GM21619 (cell line): ENCODE measurements around the gene LMO7.

Experiments used
- ATAC-seq: cut with Tn5 transposase; IDR thresholded peaks from one replicate; pipeline ENCODE4 v1.9.1; 2021; ENCODE audit not compliant: unreplicated experiment

LMO7 gene

DNA sequence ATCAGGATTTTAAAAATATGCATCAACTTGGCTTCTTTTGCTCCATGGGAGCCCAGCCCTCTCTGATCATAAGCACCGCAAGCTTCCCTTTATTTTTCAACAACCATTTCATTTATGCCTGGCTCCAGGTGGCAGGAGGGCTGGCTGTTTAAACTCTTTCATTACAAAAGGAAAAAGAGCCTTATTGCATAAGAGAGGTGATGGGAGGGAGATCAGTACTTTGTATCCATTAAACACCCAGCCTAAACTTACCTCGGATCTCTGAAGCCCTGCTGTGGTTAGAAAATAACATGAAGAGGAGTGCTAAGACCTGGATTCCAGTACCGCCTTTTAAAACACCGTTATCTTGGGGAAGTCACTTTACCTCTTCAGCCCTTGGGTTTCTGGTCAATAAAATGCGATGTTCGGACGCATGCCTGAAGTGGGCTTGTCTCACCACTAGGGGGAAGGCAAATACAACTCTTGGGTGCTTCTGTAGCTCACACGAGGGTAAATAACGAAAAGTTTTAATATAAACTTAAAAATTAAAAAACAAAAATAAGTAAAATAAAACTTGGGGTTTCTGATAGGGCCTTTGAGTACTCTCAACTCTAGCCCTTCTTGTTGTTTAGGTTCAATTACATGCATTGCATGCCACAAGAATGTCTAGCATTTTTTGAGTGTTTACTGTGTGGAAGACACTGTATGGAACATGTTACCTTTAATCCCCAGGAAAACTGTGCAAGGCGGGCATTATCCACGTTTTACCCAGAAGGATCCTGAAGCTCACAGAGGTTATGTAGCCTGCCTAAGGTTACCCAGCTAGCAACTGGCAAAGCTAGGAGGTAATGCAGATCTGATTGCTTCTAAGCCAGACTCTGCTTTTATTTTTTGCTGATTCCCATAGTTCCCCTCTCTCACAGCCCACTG lies 240.3 kb downstream of the LMO7 start:
- ATAC-seq: peak; percentile 97

DNA sequence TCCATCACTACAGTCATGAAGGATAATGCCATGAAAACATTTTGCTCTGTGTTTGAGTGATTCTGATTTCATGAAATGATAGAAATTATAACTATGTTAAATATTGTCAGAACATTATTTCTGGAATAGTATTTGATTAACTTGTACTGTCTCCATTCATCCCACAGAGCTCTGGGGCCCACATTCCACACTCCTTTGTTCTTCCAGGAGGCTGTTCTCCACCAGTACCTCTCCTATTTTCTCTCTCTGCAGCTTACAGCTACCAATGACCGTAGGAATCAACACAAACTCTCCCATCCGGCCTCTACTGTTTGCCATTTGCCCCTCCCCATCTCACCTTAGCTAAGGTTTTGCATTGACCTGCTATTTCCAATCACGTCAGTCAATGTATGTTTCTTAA lies 240.9 kb downstream of the LMO7 start:
- no peak for ATAC-seq

DNA sequence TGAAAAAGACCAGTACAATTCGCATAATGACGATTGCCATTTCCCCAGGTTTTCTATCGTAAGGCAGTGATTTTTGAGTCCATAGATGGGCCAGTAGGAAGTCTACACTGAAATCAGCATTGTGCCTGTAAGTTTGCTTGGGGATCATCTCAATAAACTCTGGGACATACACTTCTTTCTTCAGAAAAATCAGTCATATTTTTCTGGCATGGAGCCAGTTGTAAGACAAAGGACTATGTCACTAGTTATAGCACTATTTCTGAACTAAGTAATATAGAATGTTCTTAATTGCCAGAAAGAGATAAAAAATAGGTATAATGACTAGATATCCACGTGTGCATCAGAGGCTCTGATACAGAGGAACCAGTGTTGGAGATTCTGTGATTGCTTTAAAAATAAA lies 243.5 kb downstream of the LMO7 start:
- ATAC-seq: no peak

DNA sequence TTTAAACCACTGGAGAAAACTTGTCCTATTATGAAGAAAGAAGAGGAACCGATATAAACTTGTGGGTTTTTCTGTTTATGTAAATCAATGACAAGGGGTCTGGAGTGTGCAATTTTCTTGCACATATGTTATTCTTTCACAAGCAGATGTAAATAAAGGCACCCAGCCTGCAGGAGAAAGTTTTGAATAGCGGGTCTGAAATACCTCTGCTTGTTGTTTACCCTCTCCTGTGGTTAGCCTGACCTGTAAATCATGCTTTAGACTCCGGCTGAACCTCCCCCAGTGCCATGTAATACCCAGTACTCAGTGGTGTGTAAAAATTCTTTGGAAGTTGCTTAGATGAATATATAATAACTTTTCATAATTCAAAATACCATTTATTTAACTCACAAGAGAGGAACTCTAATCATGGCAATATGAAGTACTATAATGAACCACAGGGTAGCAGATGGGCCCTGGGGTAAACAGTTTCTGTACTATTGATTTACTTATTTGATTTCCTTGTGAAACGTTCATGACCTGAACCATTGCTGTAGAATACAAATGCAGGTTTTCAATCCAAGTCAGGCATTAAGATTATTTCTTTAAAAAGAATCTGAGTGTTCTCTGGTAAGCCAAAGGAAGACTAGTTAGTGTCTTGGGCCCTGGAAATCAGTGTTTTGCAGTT lies 245.1 kb downstream of the LMO7 start:
- no peak for ATAC-seq

DNA sequence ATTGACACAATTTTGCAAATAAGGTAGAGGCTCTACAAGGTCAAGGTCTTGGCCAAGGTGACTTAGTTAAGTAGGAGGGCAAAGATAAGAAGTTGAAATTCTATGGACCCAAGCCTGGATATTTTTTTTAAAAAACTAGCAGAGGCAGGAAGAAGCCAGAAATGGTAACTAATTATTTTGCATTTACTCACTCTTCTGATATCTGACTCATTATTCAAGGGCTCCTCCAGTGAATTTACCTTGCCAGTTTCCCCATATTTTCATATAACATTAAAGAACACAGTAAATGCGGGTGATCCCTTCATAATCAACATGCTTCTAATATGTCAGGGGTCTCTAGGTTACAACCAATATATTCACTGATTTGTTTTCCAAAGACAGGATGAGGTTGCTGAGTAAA lies 246.1 kb downstream of the LMO7 start:
- ATAC-seq: no peak

DNA sequence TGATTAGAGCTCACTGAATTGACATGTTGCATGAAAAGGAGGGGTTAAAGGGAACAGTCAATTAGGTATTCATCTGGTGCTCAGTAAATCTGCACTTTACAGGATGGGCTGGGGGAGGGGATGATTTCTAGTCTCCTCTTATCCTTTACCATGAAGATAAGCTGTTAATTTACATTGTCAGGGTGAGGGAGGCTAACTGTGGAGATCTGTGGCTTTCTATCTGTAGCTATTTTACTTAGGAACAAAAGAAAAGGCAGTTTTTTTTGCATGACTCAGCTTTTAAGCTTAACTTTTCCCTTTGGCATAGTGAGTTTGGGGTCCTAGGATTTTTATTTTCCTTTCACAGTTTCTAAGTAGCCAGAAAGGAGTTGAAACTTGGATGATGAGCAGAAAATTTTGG lies 253.3 kb downstream of the LMO7 start:
- no peak for ATAC-seq

DNA sequence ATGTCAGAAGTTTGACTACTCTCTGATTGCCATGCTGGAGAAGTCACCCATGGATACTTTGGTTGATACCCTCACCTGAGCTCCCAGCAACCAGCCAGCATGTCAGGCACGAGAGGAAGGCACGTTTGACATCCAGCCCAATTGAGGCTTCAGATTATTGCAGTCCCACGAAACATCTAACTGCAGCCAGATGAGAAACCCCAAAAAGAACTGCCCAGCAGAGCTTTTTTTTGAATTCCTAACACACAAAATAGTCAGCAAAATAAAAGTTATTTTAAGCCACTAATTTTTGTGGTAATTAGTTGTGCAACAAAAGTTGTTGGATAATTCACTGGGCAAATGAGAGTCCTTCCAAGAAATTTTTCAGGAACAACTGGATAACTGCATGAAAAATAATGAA lies 259.0 kb downstream of the LMO7 start:
- ATAC-seq: no peak

DNA sequence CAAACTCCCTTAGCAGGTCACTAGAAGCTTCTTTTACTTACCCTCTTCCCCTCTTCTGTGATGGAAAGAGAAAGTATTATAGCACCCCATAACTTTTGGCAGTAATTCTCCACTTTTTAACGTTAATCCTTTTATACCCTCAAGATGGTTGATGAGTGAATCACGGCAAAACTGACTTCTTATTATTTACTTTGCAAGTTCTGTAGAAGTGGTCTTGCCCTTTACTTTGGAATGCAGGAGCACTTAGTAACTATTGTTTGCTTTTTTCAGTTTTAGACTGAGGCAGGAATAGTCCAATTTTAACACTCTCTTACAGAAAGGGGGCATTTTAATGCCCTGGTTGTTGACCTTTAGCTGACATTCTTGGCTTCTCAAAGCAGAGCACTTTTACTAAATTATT lies 260.1 kb downstream of the LMO7 start:
- no peak for ATAC-seq

DNA sequence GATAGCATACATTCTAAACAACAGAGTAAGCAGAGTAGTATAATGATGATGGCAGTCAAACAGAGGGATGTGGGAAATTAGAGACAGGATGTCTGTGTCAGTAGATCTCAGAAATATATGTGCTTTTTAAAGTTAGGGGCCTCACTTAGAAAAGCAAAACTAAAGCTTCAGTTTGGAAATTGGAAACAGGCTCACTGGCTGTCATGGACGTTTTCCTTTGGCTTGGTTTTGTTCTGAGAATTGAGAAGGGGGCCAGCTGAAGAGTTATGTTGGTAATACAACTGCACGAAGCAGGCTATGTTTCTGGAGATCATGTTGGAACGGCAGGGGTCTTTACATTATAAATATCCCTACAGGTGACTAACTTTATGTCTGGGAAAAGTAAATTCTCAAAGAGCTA lies 261.3 kb downstream of the LMO7 start:
- ATAC-seq: no peak

DNA sequence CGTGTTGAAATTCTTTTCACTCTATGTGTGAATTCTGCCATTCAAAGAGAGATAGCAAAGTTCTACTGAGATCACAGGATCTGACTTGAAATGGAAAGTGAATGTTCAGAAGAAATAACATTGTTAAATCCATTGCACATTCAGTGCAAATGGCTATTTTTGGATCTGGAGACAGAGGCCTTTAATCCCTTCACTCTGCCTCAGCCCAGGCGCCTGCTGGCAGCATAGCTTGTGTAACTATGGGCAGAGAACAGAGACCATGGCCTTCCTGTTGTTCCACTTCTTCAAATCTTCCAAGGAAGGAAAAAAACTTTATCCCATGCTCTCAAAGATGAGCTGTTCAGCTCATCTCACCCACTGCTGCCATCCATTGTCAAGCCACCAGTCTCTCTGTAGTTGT lies 265.4 kb downstream of the LMO7 start:
- no peak for ATAC-seq

DNA sequence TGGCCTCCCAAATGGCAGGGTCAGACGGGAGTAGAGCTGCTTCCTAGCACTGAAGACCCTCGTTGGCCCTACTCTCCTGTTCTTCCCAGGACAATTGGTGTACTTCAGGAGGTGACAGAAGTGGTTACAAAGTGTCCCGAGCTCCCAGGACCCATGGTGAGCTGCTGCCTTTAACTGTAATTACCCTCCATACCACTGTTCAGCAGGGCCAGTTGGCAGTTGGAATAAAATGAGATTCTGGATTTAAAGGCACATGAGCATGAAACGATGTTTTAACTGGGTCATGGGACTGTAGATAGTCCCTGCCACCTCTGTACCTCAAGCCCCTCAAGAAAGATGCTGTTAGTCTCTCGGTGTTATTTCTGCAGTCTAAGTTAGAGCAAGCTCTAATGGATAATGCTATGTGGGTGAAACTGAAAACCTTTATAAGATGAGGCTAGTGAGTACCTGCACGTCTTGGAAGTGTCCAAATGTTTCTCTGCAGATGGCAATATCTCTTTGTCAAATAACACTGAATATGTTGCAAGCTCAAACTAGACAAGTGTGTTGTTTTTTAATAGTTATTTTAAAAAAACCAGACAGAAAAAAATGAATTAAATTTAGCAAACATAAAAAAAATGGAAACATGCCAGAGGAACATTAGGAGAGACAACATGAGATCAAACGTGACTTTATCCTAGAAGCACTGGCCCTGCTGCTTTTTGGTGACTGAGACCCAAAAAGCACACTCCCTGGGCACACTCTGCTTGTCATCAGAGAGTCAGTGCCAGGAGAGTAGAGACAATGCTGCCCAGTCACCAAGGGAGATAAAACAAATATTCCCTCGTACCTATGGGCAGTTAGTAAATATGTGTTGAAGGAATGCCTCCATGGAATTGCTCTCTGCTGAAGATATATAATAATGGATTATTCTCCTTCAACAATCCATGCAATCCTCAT lies 266.3 kb downstream of the LMO7 start:
- no peak for ATAC-seq

DNA sequence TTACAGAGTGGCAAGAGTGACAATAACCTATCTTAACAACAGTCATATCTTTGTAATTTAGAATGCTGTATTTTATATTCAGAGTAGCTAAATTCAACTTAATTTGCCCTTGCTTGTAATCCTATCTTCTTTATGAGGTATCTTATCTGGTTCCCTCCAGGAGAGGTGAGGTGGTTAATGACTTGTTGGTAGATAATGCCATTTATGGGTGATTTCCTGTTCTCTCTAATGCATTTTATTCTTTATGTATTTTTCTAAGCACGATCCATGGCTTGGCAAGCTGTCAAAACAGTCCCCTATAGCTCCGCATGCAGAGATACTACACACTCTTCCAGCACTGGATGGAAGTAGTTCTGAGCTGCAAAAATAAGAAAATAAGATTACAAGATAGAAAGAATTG lies 267.9 kb downstream of the LMO7 start:
- no peak for ATAC-seq

DNA sequence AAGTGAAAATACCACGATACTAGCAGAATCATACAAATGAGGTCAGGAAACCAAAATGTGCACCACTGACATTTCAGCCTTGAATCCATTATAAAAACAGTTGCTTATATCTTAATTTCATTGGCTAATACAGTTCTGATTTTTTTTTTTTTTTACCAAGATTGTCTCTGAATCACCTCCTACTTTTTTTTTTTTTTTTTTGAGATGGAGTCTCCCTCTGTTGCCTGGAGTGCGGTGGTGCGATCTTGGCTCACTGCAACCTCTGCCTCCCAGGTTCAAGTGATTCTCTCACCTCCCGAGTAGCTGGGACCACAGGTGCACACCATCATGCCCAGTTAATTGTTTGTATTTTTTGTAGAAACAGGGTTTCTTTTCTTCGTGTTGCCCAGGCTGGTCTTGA lies 270.2 kb downstream of the LMO7 start:
- no peak for ATAC-seq

DNA sequence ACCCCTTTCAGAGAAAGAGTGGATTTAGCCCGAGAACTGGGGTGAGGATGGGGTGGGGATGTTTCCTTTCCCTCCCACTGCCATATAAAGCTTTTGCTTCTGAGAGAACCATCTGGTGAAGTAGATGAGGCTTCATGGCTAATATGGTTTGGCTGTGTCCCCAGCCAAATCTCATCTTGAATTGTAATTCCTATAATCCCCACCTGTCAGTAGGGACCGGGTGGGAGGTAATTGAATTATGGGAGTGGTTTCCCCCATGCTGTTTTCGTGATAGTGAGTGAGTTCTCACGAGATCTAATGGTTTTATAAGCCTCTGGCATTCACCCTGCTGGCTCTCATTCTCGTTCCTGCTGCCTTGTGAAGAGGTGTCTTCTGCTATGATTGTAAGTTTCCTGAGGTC lies 270.9 kb downstream of the LMO7 start:
- ATAC-seq: no peak

DNA sequence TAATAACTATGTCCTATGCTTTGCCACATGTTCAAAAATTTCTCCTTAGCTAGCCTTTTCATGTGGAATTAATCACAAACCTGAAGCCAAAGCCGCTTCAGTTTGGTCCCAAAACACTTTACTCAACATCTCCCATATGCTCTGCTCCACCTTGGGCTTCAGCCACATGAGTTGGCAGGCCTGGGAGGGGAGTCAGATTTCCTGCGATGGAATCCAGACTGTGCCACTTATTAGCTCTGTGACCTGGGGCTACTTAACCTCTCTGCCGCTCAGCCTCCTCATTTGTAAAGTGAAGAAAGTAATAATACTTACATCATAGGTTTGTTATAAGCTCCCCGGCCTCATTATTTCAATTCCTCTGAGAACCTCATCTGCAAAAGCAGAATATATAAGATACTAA lies 272.0 kb downstream of the LMO7 start:
- ATAC-seq: no peak
